ENCODE data around the gene KIF1B.

DNA sequence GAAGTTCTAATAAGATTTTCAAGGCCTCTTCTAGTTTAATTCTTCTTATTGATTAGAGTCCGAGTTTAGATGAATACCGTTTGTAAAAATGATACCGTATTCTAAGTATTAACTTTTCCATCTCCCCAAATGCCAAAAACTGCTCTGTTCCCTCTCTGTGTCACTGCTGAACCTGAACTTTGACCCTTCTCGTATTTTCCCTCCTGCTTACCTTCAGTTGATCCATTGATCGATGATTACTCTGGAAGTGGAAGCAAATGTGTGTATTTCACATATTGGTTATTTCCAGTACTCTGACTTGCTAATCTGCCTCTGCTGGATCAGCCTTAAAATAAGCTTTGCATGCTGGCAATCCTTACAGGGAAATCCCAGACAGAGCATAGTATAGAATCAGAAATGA lies 68.5 kb downstream of the KIF1B start:
- TF ChIP-seq, protein P1, sequence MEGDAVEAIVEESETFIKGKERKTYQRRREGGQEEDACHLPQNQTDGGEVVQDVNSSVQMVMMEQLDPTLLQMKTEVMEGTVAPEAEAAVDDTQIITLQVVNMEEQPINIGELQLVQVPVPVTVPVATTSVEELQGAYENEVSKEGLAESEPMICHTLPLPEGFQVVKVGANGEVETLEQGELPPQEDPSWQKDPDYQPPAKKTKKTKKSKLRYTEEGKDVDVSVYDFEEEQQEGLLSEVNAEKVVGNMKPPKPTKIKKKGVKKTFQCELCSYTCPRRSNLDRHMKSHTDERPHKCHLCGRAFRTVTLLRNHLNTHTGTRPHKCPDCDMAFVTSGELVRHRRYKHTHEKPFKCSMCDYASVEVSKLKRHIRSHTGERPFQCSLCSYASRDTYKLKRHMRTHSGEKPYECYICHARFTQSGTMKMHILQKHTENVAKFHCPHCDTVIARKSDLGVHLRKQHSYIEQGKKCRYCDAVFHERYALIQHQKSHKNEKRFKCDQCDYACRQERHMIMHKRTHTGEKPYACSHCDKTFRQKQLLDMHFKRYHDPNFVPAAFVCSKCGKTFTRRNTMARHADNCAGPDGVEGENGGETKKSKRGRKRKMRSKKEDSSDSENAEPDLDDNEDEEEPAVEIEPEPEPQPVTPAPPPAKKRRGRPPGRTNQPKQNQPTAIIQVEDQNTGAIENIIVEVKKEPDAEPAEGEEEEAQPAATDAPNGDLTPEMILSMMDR (IDR thresholded peaks at IDR 0.05; ENCODE audit: insufficient read depth, low read length, poor library complexity, severe bottlenecking), result no peak
- TF ChIP-seq EZH2phosphoT487 (conservative IDR thresholded peaks at IDR 0.05; ENCODE audit: low read length), result no peak
